Osteoblast (primary cell): ENCODE results near the gene CCM2. TPM values are rescaled to one million over a fixed set of nuclear protein-coding genes. Genes with fewer than 3 reads are reported as not detected.

ENCODE experiments used
- DNase-seq: peaks from one replicate; pipeline ENCODE4 v3.0.0; 2011; ENCODE audit warnings: low spot score, mixed read lengths; ENCODE audit not compliant: insufficient read length; ENCODE audit errors: missing footprints
- H2AFZ ChIP-seq: 2 replicates; pipeline ENCODE4 v1.6.0; 2011; ENCODE audit warnings: mild to moderate bottlenecking, low read length
- H3K27ac ChIP-seq: 2 replicates; pipeline ENCODE4 v1.5.1; 2011; ENCODE audit warnings: mild to moderate bottlenecking, low read depth, low read length, moderate library complexity
- H3K27me3 ChIP-seq: 2 replicates; pipeline ENCODE4 v1.6.0; 2012; ENCODE audit warnings: mild to moderate bottlenecking, control low read depth, inconsistent platforms, low read length, moderate library complexity; ENCODE audit not compliant: insufficient read depth
- H3K36me3 ChIP-seq: 2 replicates; pipeline ENCODE4 v1.5.1; 2011; ENCODE audit warnings: mild to moderate bottlenecking, low read length, control low read depth, moderate library complexity; ENCODE audit not compliant: insufficient read depth
- H3K4me1 ChIP-seq: 2 replicates; pipeline ENCODE4 v1.5.1; 2011; ENCODE audit warnings: mild to moderate bottlenecking, low read length, control low read depth, moderate library complexity; ENCODE audit not compliant: insufficient read depth
- H3K4me2 ChIP-seq: 2 replicates; pipeline ENCODE4 v1.6.0; 2011; ENCODE audit warnings: mild to moderate bottlenecking, low read length; ENCODE audit not compliant: insufficient read depth
- H3K4me3 ChIP-seq: fragments of 200-600 bp; sonication (generic); 3 replicates; pipeline ENCODE4 v1.5.1; 2012; ENCODE audit warnings: mild to moderate bottlenecking, low read length, inconsistent platforms; ENCODE audit not compliant: insufficient read depth
- H3K79me2 ChIP-seq: 2 replicates; pipeline ENCODE4 v1.6.0; 2012; ENCODE audit warnings: mild to moderate bottlenecking, low read length, control low read depth, inconsistent platforms; ENCODE audit not compliant: insufficient read depth
- H3K9me3 ChIP-seq: 2 replicates; pipeline ENCODE4 v1.5.1; 2011; ENCODE audit warnings: low read depth, low read length, control low read depth
- H4K20me1 ChIP-seq: 2 replicates; pipeline ENCODE4 v1.6.0; 2012; ENCODE audit warnings: mild to moderate bottlenecking, low read length, control low read depth; ENCODE audit not compliant: insufficient read depth
- total RNA-seq: library from RNA; depleted of rRNA; stranded (reverse); fragments of >200 nt; gene quantifications from 2 replicates; pipeline ENCODE4 v1.2.3, GENCODE V29; 2012
- TF ChIP-seq, protein P1 (sequence below): IDR thresholded peaks from 2 replicates; pipeline ENCODE4 v1.5.1; 2011; ENCODE audit warnings: mild to moderate bottlenecking, low read depth, low read length, moderate library complexity; ENCODE audit errors: extremely low read depth

Gene CCM2
- total RNA-seq, 1 donor, result 42.3 TPM

DNA sequence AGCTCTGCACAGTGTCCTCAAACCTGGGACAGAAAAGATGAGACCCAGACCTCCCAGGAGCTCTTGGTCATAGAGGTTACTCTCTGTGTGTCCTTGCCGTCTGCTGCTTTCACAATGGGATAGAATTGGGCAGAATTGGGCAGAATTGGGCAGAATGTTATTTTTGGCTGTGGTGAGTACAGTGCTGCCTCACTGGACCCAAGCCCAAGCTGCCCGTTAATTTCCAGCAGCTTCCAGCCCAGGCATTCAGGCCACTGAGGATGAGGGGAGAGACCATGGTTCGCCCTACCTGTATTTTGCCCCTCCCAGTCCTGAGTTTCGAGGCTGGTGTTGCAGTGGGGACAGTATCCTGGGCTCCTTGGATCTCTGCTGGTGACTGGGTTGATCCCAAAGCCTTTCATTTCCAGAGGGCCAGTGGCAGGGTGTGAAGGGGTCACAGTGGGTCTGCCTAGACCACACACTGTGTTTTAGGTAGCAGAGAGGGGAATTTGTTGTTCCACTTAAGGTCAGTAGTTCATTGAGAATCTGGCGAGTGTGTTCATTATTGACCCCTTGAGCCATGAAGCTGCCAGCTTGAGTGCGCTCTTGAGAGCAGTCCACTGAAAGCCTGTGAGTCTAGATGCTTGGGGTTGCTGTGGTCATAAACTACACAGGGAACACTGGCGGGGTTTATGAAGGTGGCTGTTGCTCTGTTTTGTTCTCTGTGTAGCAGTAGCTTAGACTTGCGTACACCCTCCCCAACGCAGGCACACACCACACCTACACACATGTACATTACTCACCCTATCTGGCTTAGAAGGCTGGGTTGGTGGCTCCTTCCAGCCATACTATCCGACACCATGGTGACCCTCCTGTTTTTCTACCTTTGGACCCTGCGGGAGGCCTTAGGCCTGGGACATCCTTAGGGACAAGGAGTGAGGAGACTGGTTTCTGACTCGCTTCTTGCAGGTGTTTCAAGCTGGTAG, 65.3 kb downstream of the CCM2 start:
- no peaks in the 10 kb centered on the region for H3K27me3 ChIP-seq
- H3K36me3 ChIP-seq, result peaks cover 32% of the 10 kb centered on the region
- no peak overlapping the region for H2AFZ ChIP-seq
- H4K20me1 ChIP-seq, result peaks cover 52% of the 10 kb centered on the region
- no peak overlapping the region for H3K27ac ChIP-seq
- H3K4me3 ChIP-seq, result no peak overlapping the region
- peak; percentile 46 for DNase-seq
- peaks cover 55% of the 10 kb centered on the region for H3K79me2 ChIP-seq
- no peaks in the 10 kb centered on the region for H3K9me3 ChIP-seq
- TF ChIP-seq, protein P1, sequence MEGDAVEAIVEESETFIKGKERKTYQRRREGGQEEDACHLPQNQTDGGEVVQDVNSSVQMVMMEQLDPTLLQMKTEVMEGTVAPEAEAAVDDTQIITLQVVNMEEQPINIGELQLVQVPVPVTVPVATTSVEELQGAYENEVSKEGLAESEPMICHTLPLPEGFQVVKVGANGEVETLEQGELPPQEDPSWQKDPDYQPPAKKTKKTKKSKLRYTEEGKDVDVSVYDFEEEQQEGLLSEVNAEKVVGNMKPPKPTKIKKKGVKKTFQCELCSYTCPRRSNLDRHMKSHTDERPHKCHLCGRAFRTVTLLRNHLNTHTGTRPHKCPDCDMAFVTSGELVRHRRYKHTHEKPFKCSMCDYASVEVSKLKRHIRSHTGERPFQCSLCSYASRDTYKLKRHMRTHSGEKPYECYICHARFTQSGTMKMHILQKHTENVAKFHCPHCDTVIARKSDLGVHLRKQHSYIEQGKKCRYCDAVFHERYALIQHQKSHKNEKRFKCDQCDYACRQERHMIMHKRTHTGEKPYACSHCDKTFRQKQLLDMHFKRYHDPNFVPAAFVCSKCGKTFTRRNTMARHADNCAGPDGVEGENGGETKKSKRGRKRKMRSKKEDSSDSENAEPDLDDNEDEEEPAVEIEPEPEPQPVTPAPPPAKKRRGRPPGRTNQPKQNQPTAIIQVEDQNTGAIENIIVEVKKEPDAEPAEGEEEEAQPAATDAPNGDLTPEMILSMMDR, result no peak
- no peaks in the 10 kb centered on the region for H3K4me1 ChIP-seq
- no peak overlapping the region for H3K4me2 ChIP-seq

DNA sequence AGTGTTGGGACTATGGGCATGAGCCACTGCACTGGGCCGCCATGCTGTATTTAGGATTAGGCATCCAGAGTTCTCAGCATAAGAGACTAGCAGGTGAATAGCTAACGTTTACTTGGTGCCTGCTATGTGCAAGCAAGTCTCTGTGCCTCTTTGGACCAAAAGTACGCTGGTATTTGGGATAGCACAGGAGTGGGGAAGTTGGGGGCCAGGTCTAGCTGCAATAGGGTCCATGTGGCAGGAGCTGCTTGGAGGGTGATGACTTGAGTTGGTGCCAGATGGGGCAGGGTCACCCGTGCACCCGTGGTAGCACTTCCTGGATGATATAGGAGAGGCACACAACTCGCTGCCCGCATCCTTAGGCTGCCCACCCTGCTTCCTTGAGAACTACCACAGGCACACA, 66.4 kb downstream of the CCM2 start:
- no peak overlapping the region for H3K27ac ChIP-seq
- no peaks in the 10 kb centered on the region for H3K27me3 ChIP-seq
- TF ChIP-seq, protein P1, result no peak
- H3K4me2 ChIP-seq, result no peak overlapping the region
- H3K4me1 ChIP-seq, result no peaks in the 10 kb centered on the region
- no peaks in the 10 kb centered on the region for H3K9me3 ChIP-seq
- H3K4me3 ChIP-seq, result no peak overlapping the region
- peaks cover 45% of the 10 kb centered on the region for H4K20me1 ChIP-seq
- peaks cover 32% of the 10 kb centered on the region for H3K36me3 ChIP-seq
- H2AFZ ChIP-seq, result no peak overlapping the region
- peaks cover 44% of the 10 kb centered on the region for H3K79me2 ChIP-seq
- DNase-seq, result peak; percentile 43

DNA sequence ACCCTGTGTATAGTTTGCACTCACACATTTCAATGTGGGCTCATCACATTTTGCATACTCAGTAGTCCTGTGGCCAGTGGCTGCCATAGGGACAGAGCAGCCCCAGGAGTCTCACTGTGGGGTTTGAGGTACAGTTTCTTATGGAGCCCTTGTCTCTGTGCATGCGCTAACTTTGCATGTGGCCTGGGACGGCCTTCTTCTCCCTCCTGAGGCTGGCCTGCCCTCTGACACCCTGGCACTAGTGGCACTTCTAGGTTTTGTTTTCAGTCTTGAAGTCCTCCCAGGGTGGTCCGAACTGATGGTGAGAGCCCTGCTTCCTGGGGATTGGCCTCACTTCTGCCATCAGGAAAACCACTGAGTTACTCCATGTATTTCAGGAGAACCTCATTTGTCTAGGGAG, 67.6 kb downstream of the CCM2 start:
- Histone ChIP-seq H2AFZ (no peak overlapping the region), H3K27ac (no peak overlapping the region), H3K9me3 (no peaks in the 10 kb centered on the region), H3K36me3 (peaks cover 32% of the 10 kb centered on the region), H4K20me1 (peaks cover 37% of the 10 kb centered on the region), H3K4me2 (no peak overlapping the region), H3K4me1 (no peaks in the 10 kb centered on the region), H3K4me3 (no peak overlapping the region), H3K27me3 (no peaks in the 10 kb centered on the region), H3K79me2 (peaks cover 32% of the 10 kb centered on the region)
- TF ChIP-seq, protein P1, result no peak
- peak; percentile 10 for DNase-seq

DNA sequence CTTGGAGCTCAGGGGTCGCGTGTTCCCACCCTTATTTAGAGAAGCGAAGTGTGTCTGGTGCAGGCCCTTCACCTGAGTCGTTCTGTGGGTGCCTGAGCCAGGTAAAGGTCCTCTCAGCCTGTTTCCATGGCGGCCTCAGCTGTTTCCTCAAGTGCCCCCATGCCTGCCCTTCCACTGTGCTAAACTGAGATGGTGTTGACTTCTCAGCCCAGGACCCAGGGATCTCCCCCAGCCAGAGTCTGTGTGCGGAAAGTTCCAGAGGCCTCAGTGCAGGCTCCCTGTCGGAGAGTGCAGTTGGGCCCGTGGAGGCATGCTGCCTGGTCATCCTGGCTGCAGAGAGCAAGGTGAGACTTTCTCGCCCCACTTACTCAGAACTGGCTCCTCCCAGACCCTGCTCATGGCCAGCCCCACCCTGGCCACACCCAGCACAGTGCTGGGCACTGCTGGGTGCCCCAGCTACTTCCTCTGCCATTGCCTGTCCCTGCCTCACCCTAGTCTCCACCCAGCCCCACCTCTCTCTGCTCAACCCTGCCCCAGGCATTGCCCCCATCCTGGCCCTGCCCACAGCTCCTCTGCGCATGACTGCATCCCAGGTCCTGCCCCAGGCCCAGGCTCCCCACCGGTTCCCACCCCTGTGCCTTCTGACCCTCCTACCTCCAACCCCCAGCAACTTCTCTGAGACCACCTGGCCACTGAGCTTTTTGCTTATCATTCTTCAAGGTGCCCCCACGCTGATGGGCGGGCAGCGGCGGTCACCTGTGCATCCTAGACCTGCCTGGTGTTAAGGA, 68.4 kb downstream of the CCM2 start:
- no peaks in the 10 kb centered on the region for H3K9me3 ChIP-seq

More for the DNA sequence above, 68.4 kb downstream of the CCM2 start:
- Histone ChIP-seq H3K27me3 (no peaks in the 10 kb centered on the region), H3K4me2 (no peak overlapping the region), H3K79me2 (peaks cover 26% of the 10 kb centered on the region), H3K4me3 (no peak overlapping the region), H3K4me1 (no peaks in the 10 kb centered on the region), H2AFZ (no peak overlapping the region), H3K27ac (no peak overlapping the region), H4K20me1 (peaks cover 44% of the 10 kb centered on the region), H3K36me3 (peaks cover 33% of the 10 kb centered on the region)
- TF ChIP-seq, protein P1, result no peak
- DNase-seq, result peak; percentile 53
